GM18907 (cell line): ENCODE data around the gene NBEAL2.

Source experiments
- ATAC-seq: cut with Tn5 transposase; IDR thresholded peaks from one replicate; pipeline ENCODE4 v1.9.1; 2021; ENCODE audit warnings: mild to moderate bottlenecking, moderate library complexity; ENCODE audit not compliant: unreplicated experiment

NBEAL2 gene

GRCh38 chr3:46999516-47000197 lies 20.2 kb downstream of the NBEAL2 start:
- ATAC-seq: no peak

GRCh38 chr3:47000198-47000815 lies 20.8 kb downstream of the NBEAL2 start:
- no peak for ATAC-seq

- no peak for ATAC-seq
Observed at GRCh38 chr3:47000922-47001730, 21.7 kb downstream of the NBEAL2 start.

GRCh38 chr3:47001731-47002170 lies 22.3 kb downstream of the NBEAL2 start:
- no peak for ATAC-seq

- ATAC-seq: no peak
Observed at GRCh38 chr3:47002171-47003055, 22.9 kb downstream of the NBEAL2 start.

GRCh38 chr3:47003056-47003410 lies 23.6 kb downstream of the NBEAL2 start:
- ATAC-seq: no peak

GRCh38 chr3:47003461-47004368 lies 24.2 kb downstream of the NBEAL2 start:
- ATAC-seq: no peak

GRCh38 chr3:47004369-47005211 lies 25.1 kb downstream of the NBEAL2 start:
- ATAC-seq: no peak

- ATAC-seq: no peak
Observed at GRCh38 chr3:47005212-47006144, 26.0 kb downstream of the NBEAL2 start.

- no peak for ATAC-seq
Observed at GRCh38 chr3:47006145-47006651, 26.7 kb downstream of the NBEAL2 start.

GRCh38 chr3:47007001-47007400 lies 27.5 kb downstream of the NBEAL2 start:
- ATAC-seq: no peak

- no peak for ATAC-seq
Observed at GRCh38 chr3:47007482-47008233, 28.2 kb downstream of the NBEAL2 start.

GRCh38 chr3:47008234-47008796 lies 28.8 kb downstream of the NBEAL2 start:
- no peak for ATAC-seq

- no peak for ATAC-seq
Observed at GRCh38 chr3:47008851-47009224, 29.4 kb downstream of the NBEAL2 start.

GRCh38 chr3:47009225-47010110 lies 30.0 kb downstream of the NBEAL2 start:
- peak; percentile 64 for ATAC-seq
